Astrocyte of the spinal cord (primary cell): ENCODE data around the gene LINGO4.
A peak's percentile ranks its signal among the peaks of the same experiment; 100 is the strongest.
"Not testable (repeated sequence)": the region's sequence is repeated elsewhere in the genome, so short reads cannot be mapped to it uniquely, and the experiment has no call there.

Experiments
- DNase-seq: peaks from one replicate; pipeline ENCODE4 v3.0.0; 2011; ENCODE audit warnings: low read depth, low spot score
- H3K4me3 ChIP-seq: 2 replicates; pipeline ENCODE4 v1.5.1; 2011; ENCODE audit warnings: low read depth, mild to moderate bottlenecking, low read length, moderate library complexity
- in situ Hi-C: cut with HindIII; loops from 2 replicates; pipeline ENCODE4 v1.10.0; 2017; ENCODE audit warnings: low sequenced_read_pairs
- TF ChIP-seq, protein P1 (sequence below): IDR thresholded peaks from 2 replicates; pipeline ENCODE4 v1.5.1; 2012; ENCODE audit warnings: low read depth, mild to moderate bottlenecking, low read length, inconsistent platforms

LINGO4 gene

DNA sequence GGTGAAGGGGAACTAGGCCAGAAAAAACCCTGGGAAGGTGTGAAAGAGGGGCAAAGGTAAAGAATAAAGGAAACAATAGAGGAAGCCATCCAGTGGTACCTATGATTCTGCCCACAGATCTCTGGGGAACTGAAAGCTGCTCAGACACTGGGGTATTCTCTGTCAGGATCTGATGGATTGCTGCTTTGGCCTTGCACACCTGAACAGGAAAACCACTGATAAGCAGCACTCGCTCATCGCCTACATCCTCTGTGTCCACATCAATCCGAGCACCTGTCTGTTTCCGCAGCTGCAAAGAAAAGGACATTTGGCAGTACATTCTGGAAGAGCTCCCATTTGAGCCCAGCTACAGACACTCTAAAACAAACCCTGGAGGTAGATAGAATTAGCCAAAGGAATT is 25.4 kb downstream of the LINGO4 start:
- DNase-seq = no peak
- TF ChIP-seq, protein P1, sequence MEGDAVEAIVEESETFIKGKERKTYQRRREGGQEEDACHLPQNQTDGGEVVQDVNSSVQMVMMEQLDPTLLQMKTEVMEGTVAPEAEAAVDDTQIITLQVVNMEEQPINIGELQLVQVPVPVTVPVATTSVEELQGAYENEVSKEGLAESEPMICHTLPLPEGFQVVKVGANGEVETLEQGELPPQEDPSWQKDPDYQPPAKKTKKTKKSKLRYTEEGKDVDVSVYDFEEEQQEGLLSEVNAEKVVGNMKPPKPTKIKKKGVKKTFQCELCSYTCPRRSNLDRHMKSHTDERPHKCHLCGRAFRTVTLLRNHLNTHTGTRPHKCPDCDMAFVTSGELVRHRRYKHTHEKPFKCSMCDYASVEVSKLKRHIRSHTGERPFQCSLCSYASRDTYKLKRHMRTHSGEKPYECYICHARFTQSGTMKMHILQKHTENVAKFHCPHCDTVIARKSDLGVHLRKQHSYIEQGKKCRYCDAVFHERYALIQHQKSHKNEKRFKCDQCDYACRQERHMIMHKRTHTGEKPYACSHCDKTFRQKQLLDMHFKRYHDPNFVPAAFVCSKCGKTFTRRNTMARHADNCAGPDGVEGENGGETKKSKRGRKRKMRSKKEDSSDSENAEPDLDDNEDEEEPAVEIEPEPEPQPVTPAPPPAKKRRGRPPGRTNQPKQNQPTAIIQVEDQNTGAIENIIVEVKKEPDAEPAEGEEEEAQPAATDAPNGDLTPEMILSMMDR = no peak

DNA sequence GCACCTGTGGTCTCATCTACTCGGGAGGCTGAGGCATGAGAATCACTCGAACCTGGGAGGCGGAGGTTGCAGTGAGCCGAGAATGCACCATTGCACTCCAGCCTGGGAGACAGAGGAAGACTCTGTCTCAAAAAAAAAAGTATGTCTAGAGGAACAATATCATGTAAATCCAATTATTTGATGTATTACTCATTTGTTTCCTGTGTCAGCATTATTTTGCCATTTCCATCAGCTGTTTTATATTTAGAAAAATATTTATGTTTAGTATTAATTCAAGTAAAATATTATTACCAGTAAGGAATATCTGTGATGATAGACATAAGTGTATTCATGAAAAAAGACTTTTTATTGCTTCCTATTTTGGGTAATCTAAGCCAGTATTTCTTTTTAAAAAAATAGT is 27.9 kb downstream of the LINGO4 start:
- in situ Hi-C loops = no loop called here
- TF ChIP-seq, protein P1 = no peak
- DNase-seq = no peak
- H3K4me3 ChIP-seq = no peak overlapping the region

More for the DNA sequence above, 25.4 kb downstream of the LINGO4 start:
- in situ Hi-C loops = no loop called here
- H3K4me3 ChIP-seq = no peak overlapping the region

DNA sequence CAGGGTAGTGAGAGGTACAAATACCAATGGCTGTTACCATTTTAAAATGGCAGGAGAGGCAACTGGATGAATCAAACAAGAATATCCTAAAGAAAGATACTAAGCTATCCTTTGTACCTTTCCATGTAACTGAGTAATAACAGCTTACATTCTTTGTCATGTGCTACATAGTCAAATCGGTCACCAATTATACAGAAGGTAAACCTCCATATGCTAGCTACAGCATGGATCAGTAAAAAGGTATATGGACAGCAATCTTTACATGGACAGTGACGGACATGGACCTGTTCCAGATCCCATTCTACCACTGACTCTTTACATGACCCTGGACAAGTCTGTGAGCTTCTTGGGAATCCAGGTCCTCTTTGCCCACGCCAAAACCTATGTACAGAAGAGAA is 28.6 kb downstream of the LINGO4 start:
- DNase-seq = no peak
- in situ Hi-C loops = no loop called here
- TF ChIP-seq, protein P1 = no peak

DNA sequence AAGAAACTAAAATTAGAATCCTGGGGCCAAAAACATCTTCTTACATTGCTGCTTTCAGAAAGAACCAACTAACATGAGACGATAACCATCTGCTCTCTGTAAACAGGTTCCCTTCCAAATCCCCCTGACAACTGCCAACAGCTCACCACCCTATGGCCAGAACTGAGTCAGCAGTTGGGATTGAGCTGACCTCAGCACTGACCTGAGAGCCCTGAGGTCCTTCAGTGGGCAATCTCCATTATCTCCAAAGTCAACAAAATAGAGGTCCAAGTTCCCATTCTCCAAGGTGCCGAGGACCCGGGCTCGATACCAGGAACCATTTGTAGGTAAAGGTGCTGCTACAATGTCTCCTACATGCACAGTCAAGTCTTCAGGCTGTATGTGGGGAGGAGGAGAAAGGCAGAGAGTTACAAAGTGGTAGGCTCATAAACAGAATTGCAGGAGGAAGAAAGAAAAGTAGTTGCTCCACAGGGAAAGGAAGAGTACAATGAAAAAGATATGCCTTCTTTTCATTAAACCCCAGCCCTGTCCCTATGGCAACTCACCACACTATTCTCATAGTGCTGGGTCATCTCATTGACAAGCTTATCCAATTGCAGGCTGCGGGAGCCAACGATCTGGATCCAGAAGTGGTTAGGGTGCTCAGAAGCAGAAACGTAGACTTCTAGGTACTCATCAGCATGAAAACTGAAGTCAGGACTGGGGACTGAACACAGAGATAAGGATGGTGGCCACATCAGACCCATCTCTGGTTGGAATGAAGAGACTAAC is 29.1 kb downstream of the LINGO4 start:
- TF ChIP-seq, protein P1 = no peak
- no peak for DNase-seq
- in situ Hi-C loops = no loop called here
- H3K4me3 ChIP-seq = no peak overlapping the region

More for the DNA sequence above, 28.6 kb downstream of the LINGO4 start:
- no peak overlapping the region for H3K4me3 ChIP-seq

DNA sequence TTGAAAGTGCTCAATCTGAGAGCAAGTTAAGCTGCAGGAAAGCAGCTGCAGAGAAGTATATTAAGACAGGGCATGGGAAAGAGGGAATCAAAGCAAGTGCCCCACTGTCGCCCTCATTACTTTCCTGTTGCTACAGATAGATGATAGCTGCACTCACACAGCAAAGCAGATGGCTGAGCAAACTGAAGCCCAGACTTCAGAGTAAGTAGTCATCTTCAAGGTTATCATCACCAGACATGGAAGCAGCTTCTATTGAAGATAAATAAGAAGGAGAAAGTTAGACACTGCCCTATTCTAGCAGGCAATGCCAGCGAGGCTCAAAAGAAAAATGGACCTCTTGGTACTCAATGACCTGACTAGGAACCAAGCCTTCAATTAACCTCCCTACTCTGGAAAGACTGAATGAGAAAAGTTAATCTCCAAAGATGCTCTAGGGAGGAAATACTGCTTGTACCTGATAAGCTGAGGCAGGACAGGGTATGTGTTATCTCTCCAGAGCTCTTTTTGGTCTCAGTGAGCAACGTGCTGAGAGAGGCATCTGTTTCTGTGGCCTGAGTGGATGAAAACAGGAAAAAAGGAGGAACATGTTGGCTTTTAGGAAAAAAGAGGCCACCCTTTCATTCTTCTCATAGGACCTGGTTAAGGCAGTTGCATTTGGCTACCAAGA is 30.8 kb downstream of the LINGO4 start:
- TF ChIP-seq, protein P1 = no peak
- in situ Hi-C loops = no loop called here
- DNase-seq = no peak
- no peak overlapping the region for H3K4me3 ChIP-seq

DNA sequence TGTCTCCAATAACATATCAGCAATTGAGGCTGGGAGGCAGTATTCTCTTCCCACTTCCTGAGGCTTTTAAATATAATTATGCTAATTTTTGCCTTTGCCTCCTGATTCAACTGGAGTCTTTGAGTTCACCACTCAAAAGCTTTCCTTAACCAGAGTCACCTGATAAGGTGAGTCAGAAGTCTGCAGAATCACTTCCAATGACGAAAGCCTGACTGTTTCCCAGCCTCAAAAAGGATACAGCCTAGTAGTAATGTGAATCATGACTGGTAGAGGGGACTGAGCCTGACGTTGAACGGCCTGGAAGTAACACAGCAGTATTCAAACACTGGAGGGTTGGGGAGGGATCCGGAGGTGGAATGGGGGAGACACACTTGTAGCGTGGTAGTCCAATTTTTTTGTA is 31.5 kb downstream of the LINGO4 start:
- in situ Hi-C loops = no loop called here
- TF ChIP-seq, protein P1 = no peak
- DNase-seq = peak; percentile 35
- H3K4me3 ChIP-seq = no peak overlapping the region

DNA sequence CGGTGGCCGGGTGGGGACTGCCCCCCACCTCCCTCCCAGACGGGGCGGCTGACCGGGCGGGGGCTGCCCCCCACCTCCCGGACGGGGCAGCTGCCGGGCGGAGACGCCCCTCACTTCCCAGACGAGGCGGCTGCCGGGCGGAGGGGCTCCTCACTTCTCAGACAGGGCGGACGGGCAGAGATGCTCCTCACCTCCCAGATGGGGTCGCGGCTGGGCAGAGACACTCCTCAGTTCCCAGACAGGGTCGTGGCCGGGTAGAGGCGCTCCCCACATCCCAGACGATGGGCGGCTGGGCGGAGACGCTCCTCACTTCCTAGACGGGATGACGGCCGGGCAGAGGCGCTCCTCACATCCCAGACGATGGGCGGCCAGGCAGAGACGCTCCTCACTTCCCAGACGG is 35.9 kb downstream of the LINGO4 start:
- in situ Hi-C loops, H3K4me3 ChIP-seq, DNase-seq: not testable (repeated sequence)

DNA sequence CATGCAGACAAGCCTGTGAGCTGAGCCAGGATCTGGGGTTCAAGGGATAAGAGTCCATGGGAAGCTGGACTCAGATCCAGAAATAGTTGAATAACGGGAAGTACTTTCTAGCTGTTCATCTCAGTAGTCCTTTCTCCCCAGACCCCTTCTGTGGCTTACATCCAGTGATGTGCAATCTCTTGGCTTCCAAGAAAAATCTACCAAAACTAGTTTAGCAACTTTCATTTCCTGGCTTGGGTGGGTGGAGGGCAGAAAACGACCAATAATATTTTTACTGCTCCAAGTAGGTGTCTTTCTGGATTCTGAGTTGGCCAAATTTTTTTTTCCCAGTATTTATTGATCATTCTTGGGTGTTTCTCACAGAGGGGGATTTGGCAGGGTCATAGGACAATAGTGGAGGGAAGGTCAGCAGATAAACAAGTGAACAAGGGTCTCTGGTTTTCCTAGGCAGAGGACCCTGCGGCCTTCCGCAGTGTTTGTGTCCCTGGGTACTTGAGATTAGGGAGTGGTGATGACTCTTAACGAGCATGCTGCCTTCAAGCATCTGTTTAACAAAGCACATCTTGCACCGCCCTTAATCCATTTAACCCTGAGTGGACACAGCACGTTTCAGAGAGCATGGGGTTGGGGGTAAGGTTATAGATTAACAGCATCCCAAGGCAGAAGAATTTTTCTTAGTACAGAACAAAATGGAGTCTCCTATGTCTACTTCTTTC is 36.7 kb downstream of the LINGO4 start:
- H3K4me3 ChIP-seq, in situ Hi-C loops, DNase-seq: not testable (repeated sequence)
